ENCODE measurements around the gene CDC42EP5.

Gene CDC42EP5

DNA sequence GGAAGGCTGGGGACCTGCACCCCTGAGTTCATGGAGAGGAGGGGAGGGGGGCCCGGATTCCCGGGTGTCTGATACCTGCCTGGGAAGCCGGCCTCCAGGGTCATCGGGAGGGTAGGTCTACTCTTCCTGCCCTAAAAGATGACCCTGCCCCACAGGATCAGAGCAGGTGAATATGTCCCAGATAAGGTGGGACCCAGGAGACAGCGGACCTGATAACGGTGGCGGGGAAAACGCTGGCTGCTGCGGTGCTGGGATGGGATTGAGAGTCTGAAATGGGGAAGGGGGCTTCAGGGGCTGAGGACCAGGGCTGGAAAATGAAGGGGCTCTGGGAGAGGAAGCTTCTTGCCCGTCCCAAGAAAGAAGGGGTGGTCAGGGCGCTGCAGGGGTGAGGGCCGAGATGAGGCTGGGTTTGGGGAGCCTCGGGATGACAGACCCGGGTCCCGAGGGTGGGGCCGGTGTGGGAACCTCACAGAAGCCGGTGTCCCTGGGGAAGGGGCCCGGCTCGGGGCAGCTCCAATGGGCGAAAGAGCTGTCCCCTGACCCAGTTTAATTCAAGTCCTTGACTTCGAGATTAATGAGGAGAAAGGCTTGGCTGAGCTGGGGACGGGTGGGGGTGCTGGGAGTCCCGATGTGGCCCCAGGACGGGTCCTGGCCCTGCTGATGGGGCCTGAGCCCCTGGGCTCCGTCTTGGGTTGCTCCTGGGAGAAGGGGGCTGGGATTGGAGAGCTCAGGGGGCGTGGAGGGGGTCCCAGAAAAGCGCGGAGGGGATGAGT, 57.0 kb downstream of the CDC42EP5 start:
- Mint-ChIP-seq H3K27ac (no peak overlapping the region), H3K4me1 (ENCODE audit: low read depth) (peaks cover 16% of the 10 kb centered on the region), H3K36me3 (ENCODE audit: low read depth) (peaks cover 1% of the 10 kb centered on the region), H3K9me3 (peaks cover 5% of the 10 kb centered on the region), H3K27me3 (ENCODE audit: low read depth) (peaks cover 38% of the 10 kb centered on the region), H3K4me3 (no peak overlapping the region)
- DNase-seq (ENCODE audit: low spot score): no peak

- peaks cover 16% of the 10 kb centered on the region for H3K4me1 Mint-ChIP-seq (ENCODE audit: low read depth)
- peaks cover 1% of the 10 kb centered on the region for H3K36me3 Mint-ChIP-seq (ENCODE audit: low read depth)
- no peak for DNase-seq (ENCODE audit: low spot score)
- H3K4me3 Mint-ChIP-seq: no peak within 1 kb of the TSS
- peaks cover 5% of the 10 kb centered on the region for H3K9me3 Mint-ChIP-seq
- H3K27me3 Mint-ChIP-seq (ENCODE audit: low read depth): peaks cover 43% of the 10 kb centered on the region
- H3K27ac Mint-ChIP-seq: no peak within 1 kb of the TSS
These were observed 57.7 kb downstream of the CDC42EP5 start, which contains the start of gene TTYH1 for GRCh38 chr19:54415208-54415900. TTYH1 (plus strand) TSS chr19:54415464; CDS start chr19:54415553, 89 bp downstream.
